BE2C (cell line): Measurements from ENCODE around the gene TMOD3.

Experiments
- DNase-seq: peaks from one replicate; pipeline ENCODE4 v3.0.0-alpha.2; 2020
- H3K27me3 ChIP-seq: fragments of 250-450 bp; sonication (Bioruptor Pico); 2 replicates; pipeline ENCODE4 v1.5.1; 2020; ENCODE audit warnings: mild to moderate bottlenecking
- H3K36me3 ChIP-seq: fragments of 250-450 bp; sonication (Bioruptor Pico); 2 replicates; pipeline ENCODE4 v1.5.1; 2020; ENCODE audit warnings: mild to moderate bottlenecking
- H3K4me1 ChIP-seq: fragments of 250-450 bp; sonication (Bioruptor Pico); 2 replicates; pipeline ENCODE4 v1.5.1; 2020
- H3K4me3 ChIP-seq: 2 replicates; pipeline ENCODE4 v1.5.1; 2011; ENCODE audit warnings: low read depth, low read length
- H3K9me3 ChIP-seq: fragments of 250-450 bp; sonication (Bioruptor Pico); 2 replicates; pipeline ENCODE4 v1.5.1; 2020
- TF ChIP-seq, protein P1 (sequence below): IDR thresholded peaks from 2 replicates; pipeline ENCODE4 v1.5.1; 2012; ENCODE audit warnings: mild to moderate bottlenecking, low read depth, low read length

The TMOD3 gene

DNA sequence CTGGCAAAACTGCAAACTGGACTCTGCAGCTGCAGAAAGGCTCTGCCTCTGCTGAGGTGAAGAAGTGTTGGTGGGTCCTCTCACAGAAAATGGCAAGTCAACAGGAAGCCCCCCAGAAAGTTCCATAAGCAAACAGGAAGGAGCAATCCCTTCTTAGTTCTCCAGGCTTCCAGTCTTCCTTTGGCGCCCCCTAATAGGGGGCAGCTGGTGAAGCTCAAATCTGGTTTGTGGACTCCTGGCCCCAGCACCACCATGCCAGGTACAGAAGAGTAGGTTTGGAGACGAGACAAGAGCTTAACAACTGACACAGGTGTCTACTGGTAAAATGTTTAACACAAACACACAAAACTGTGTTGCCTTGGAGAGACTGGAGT is 106.6 kb downstream of the TMOD3 start:
- DNase-seq: no peak
- Histone ChIP-seq H3K4me3 (no peak overlapping the region), H3K27me3 (no peaks in the 10 kb centered on the region), H3K4me1 (peaks cover 6% of the 10 kb centered on the region), H3K9me3 (no peaks in the 10 kb centered on the region), H3K36me3 (peaks cover 23% of the 10 kb centered on the region)
- TF ChIP-seq, protein P1, sequence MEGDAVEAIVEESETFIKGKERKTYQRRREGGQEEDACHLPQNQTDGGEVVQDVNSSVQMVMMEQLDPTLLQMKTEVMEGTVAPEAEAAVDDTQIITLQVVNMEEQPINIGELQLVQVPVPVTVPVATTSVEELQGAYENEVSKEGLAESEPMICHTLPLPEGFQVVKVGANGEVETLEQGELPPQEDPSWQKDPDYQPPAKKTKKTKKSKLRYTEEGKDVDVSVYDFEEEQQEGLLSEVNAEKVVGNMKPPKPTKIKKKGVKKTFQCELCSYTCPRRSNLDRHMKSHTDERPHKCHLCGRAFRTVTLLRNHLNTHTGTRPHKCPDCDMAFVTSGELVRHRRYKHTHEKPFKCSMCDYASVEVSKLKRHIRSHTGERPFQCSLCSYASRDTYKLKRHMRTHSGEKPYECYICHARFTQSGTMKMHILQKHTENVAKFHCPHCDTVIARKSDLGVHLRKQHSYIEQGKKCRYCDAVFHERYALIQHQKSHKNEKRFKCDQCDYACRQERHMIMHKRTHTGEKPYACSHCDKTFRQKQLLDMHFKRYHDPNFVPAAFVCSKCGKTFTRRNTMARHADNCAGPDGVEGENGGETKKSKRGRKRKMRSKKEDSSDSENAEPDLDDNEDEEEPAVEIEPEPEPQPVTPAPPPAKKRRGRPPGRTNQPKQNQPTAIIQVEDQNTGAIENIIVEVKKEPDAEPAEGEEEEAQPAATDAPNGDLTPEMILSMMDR: peak; percentile 40

DNA sequence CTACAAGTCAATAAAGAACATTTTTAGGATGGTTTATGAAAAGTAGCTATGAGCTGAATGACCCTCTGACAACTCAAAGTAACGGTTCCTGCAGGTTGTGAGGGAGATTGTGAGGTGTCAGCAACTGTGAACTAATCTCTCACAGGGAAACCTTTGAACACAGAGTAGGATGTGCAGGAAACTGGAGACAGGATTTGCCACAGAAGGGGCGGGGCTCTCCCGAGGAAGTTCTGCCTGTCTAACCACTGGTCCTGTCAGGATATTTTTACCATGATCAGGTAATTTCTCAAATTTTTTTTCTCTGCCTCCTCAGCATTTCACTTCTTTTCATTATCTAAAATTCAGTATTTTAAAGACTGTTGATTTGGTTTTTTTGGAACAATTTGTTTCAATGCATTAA is 108.8 kb downstream of the TMOD3 start:
- DNase-seq: no peak

DNA sequence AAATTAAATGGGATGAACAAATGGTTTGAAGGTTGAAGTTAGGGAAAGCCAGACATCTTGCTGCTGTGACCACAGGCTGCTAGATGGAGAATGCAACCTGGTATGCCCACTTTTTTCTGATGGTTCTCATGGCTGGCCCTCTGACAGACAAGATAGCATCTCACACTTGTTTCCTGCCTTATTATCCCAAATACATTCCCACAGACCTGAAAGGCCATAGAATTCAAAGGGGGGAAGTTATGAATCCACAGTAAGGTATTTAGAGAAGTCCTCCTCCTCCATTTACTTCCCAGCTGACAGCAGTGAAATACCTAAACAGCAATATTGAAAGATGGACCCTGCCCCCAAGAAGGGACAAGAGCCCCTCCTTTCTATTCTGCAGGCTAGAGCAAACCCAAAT is 109.8 kb downstream of the TMOD3 start:
- Histone ChIP-seq H3K9me3 (no peaks in the 10 kb centered on the region), H3K4me1 (no peaks in the 10 kb centered on the region; the same call in 1 of the 2 replicates), H3K36me3 (peaks cover 33% of the 10 kb centered on the region), H3K4me3 (no peak overlapping the region), H3K27me3 (no peaks in the 10 kb centered on the region)
- no peak for DNase-seq
- TF ChIP-seq, protein P1: no peak

More for the DNA sequence above, 108.8 kb downstream of the TMOD3 start:
- H3K36me3 ChIP-seq: peaks cover 27% of the 10 kb centered on the region
- H3K4me1 ChIP-seq: peaks cover 6% of the 10 kb centered on the region
- no peak overlapping the region for H3K4me3 ChIP-seq
- H3K27me3 ChIP-seq: no peaks in the 10 kb centered on the region
- no peaks in the 10 kb centered on the region for H3K9me3 ChIP-seq
- TF ChIP-seq, protein P1: no peak

DNA sequence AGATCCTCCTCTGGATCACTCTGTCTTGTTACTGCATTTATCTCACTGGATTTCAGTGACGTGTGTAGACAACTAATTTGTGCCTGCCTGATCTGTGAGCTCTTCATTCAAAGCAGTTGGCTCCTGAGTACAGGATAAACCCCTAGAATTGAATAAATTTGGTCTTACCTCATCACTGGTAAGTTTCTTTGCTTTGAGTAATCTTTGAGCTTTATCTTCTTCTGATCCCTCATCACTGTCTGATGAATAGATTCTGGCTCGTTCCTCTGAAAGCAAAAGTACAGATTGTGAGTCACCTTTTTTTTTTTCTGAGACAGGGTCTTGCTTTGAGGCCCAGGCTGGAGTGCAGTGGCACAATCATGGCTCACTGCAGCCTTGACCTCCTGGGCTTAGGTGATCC is 117.7 kb downstream of the TMOD3 start:
- Histone ChIP-seq H3K36me3 (peaks cover 70% of the 10 kb centered on the region), H3K9me3 (no peaks in the 10 kb centered on the region), H3K27me3 (no peaks in the 10 kb centered on the region), H3K4me1 (no peaks in the 10 kb centered on the region), H3K4me3 (no peak overlapping the region)
- no peak for DNase-seq
- TF ChIP-seq, protein P1: no peak

DNA sequence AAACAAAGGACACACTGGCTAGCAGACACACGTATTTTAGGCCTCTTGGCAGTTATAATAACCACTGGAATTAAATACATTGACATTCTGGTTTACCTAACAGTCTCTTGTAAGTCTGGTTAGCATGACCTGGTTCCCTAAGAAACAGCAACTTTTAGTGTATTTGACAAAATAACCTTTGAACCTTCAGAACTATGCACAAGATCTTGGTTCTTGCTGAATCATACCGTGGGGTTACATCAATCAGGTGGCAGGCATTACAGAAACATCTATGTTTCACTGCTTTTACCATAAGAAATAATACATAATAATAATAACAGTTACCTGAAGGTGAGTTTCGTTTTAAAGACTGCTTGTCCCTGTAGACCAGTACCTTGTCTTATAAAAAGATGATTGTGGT is 123.4 kb downstream of the TMOD3 start:
- Histone ChIP-seq H3K36me3 (peaks cover 94% of the 10 kb centered on the region), H3K27me3 (no peaks in the 10 kb centered on the region), H3K4me3 (no peak overlapping the region), H3K9me3 (no peaks in the 10 kb centered on the region), H3K4me1 (no peaks in the 10 kb centered on the region)
- TF ChIP-seq, protein P1: no peak
- DNase-seq: no peak

DNA sequence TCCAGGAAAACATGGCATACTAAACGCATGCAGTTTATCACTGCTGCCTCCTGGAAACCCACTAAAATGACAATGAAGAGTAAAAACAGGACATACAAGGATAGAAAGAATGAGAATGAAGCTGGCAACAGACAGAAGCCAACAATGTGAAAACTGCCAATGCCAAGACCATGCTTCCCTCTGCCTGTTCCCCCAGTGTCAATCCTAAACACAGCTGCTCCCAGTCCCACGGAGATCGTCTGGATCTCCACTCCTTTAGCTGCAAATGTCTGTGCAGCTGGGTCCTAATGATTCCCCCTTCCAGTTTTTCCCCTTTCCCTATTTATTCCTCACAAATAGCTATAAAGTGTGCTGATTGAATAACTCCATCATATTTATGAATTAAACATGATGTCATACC is 126.1 kb downstream of the TMOD3 start:
- no peaks in the 10 kb centered on the region for H3K27me3 ChIP-seq
- H3K4me1 ChIP-seq: no peaks in the 10 kb centered on the region
- peaks cover 90% of the 10 kb centered on the region for H3K36me3 ChIP-seq
- no peaks in the 10 kb centered on the region for H3K9me3 ChIP-seq
- H3K4me3 ChIP-seq: no peak overlapping the region
- TF ChIP-seq, protein P1: no peak
- no peak for DNase-seq
